Right lobe of liver (tissue), 4 donors: Measurements from ENCODE around the gene PELI2.

Experiments
- CTCF ChIP-seq, 4 donors: fragments of 200-600 bp in 3 of 4; fragments of 450-650 bp in 1 of 4; IDR thresholded peaks; one replicate each; pipeline versions ENCODE4 v1.5.1 to v1.8.0; 2016 to 2022; ENCODE audit warnings: antibody characterized with exemption in 4 of 4, mild to moderate bottlenecking in 2 of 4
- POLR2A ChIP-seq: fragments of 450-650 bp; IDR thresholded peaks from one replicate; pipeline ENCODE4 v1.6.1; 2017; ENCODE audit warnings: antibody characterized with exemption, mild to moderate bottlenecking
- donor health status: DM: no; HTN: no; CAD: no.
- donor health status: DM: no; HTN: no; CAD: no.
- donor health status: DM: no; HTN: yes; CAD: no.

GRCh38 chr14:56087671-56088471, 30.3 kb upstream of the PELI2 start:
- TF ChIP-seq CTCF (IDR thresholded peaks at IDR 0.05) (no peak), POLR2A (no peak)
